Skin epidermis (tissue), 12 donors: ENCODE measurements around the gene PDIA2.
A peak's percentile ranks its signal among the peaks of the same experiment; 100 is the strongest.
"Not testable (repeated sequence)": the region's sequence is repeated elsewhere in the genome, so short reads cannot be mapped to it uniquely, and the experiment has no call there.

ENCODE experiments used
- H3K27ac ChIP-seq, 21 experiments: fragments of 200-600 bp; sonication (generic) in 11 of 21; one replicate each; pipeline ENCODE4 v1.5.0; 2020; ENCODE audit warnings: mild to moderate bottlenecking in 3 of 21, inconsistent platforms in 2 of 21, moderate library complexity in 2 of 21
- H3K4me3 ChIP-seq, 7 experiments: fragments of 200-600 bp; sonication (generic) in 2 of 7; one replicate each; pipeline ENCODE4 v1.5.0; 2020; ENCODE audit warnings: inconsistent platforms in 2 of 7, mild to moderate bottlenecking in 2 of 7, moderate library complexity in 1 of 7

PDIA2 gene

GRCh38 chr16:283033-283805 is at the start of gene PDIA2:
Gene PDIA2, plus strand, starts transcription at chr16:283164. Its CDS starts 6 bp downstream, at chr16:283170.
- H3K4me3 ChIP-seq = no peak within 1 kb of the TSS
- H3K27ac ChIP-seq = no peak within 1 kb of the TSS

DNA sequence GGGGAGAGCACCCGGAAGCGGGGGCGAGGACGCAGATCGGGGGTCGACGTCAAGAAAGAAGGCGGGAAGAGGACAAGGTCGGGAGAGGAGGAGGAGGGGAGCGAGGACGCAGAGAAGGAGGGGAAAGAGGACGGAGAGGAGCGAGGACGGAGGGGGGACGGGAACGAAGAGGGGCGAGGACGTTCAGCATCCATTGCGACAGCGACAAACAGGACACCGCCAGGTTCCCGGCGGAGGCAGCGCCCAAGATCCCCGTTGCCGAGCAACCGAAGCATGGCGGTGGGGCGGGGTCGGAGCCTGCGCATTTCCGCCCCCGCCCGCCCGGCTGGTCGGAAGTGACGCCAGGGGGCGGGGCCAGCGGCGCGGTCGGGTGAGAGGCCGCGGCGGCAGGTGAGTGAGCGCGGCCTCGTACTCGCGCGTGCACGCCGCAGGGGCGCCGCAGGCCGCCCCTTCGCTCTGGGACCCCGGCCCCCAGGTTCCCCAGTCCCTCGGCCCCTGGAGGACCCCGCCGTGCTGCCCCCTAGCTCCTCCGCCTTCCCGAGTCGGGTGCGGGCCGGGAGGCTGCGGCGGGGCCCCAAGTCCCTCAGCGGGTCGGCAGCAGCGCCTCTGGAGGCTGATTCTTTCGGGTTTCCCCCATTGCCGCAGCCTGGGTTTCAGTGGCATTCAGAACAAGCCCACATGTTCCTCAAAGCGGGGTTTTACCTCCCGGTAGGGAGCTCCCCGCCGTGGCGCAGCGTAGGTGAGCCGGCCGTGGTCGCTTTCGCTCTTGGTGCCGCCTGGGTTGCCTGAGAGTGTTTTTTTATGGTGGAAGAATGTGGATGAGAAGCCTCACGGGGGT is 48.3 kb upstream of the PDIA2 start, which contains the start of gene FAM234A:
Gene FAM234A (plus strand): TSS at position 354 of the 838 bp plus-strand sequence. CDS start 19,593 bp downstream, outside the sequence.
- Histone ChIP-seq H3K27ac (peak within 1 kb of the TSS; percentile 72 to 100 (median 95)), H3K4me3 (peak within 1 kb of the TSS; percentile 72 to 89 (median 74))

DNA sequence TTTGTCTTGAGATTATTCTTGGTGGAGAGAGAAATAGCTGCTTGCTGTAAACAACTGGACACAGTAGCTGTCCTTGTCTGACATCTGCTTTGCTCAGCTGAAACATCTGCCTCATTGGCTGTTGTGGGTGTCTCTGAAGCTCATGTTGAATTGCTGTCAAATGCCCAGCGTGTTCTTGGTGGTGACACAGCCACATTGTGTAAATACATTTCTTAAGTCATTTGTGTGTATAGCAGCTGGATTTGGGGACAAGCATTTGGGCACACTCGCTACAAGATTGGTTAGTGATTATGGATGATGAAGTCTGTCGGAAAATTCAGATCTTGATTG is 43.1 kb upstream of the PDIA2 start:
- no peak overlapping the region for H3K4me3 ChIP-seq
- H3K27ac ChIP-seq = peak overlapping the region in 4 of 21 experiments; percentile 1 to 38 (median 4)

DNA sequence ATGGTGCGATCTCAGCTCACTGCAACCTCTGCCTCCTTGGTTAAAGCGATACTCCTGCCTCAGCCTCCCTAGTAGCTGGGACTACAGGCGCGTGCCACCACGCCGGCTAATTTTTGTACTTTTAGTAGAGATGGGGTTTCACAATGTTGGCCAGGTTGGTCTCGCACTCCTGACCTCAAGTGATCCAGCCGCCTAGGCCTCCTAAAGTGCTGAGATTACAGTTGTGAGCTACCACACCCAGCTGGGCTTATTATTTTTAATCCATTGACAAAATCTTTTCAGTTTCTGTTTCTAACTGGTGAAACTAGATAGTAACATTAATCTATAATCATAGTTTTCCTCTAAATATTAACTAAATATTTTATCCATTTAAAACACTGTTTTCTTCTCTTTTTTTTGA is 42.4 kb upstream of the PDIA2 start:
- H3K27ac ChIP-seq = peak overlapping the region in 3 of 21 experiments; percentile 4 to 49 (median 5)
- H3K4me3 ChIP-seq = no peak overlapping the region

DNA sequence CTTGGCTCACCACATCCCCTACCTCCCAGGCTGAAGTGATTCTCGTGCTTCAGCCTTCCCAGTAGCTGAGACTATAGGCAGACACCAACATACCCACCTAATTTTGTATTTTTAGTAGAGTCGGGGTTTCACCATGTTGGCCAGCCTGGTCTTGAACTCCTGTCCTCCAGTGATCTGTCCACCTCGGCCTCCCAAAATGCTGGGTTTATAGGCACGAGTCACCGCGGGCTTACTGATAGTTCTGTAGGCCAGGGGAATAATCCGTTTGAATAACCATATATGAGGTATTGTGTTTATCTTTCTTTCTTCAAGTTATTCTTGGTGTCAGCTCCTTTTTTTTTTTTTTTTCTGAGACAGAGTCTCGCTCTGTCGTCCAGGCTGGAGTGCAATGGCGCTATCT is 40.7 kb upstream of the PDIA2 start:
- no peak overlapping the region for H3K4me3 ChIP-seq
- H3K27ac ChIP-seq = peak overlapping the region in 1 of 21 experiments; percentile 49

DNA sequence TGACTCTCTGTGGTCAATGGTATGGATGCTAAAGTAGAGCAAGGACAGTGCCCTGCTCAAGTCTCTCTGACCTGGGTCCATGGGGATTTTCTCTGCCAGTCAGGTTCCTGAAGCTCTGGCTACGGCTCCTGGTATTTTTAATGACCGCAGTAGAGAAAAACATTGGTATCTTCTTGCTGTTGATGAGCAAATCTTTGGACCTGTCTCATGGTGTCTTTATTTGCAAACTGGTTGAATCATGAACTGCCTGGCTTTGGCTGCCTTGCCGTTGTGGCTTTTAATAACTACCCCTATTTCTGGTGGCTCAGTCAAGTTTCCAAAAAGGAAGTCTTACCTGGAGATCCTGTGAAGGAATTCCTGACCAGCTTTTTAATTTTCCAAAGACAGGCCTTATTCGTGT is 39.6 kb upstream of the PDIA2 start:
- H3K27ac ChIP-seq = no peak overlapping the region
- H3K4me3 ChIP-seq = no peak overlapping the region

GRCh38 chr16:245105-245504 is 37.9 kb upstream of the PDIA2 start:
- H3K27ac ChIP-seq = no peak overlapping the region
- H3K4me3 ChIP-seq = no peak overlapping the region

GRCh38 chr16:247027-247426 is 35.9 kb upstream of the PDIA2 start:
- H3K27ac ChIP-seq = no peak overlapping the region

DNA sequence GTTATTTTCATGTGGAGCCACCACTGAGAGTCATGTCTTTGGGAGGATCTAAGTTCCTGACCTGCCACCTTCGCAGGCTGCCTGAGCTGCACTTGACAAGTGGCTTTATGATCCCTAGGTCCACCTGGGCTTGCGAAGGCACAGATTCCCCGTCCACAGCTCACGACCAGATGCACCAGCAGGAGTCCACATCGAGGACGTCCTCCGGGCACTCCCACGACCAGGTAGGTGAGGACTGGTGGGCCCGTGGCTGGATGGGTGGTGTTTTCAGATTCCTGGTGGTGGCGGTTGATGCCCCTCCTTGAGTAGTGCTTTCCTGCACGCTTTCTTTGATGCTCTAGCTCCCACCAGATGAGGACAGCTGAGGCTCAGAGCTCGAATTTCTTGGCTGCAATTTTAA is 33.5 kb upstream of the PDIA2 start:
- no peak overlapping the region for H3K27ac ChIP-seq
- no peak overlapping the region for H3K4me3 ChIP-seq

More at GRCh38 chr16:247027-247426, 35.9 kb upstream of the PDIA2 start:
- H3K4me3 ChIP-seq = no peak overlapping the region

DNA sequence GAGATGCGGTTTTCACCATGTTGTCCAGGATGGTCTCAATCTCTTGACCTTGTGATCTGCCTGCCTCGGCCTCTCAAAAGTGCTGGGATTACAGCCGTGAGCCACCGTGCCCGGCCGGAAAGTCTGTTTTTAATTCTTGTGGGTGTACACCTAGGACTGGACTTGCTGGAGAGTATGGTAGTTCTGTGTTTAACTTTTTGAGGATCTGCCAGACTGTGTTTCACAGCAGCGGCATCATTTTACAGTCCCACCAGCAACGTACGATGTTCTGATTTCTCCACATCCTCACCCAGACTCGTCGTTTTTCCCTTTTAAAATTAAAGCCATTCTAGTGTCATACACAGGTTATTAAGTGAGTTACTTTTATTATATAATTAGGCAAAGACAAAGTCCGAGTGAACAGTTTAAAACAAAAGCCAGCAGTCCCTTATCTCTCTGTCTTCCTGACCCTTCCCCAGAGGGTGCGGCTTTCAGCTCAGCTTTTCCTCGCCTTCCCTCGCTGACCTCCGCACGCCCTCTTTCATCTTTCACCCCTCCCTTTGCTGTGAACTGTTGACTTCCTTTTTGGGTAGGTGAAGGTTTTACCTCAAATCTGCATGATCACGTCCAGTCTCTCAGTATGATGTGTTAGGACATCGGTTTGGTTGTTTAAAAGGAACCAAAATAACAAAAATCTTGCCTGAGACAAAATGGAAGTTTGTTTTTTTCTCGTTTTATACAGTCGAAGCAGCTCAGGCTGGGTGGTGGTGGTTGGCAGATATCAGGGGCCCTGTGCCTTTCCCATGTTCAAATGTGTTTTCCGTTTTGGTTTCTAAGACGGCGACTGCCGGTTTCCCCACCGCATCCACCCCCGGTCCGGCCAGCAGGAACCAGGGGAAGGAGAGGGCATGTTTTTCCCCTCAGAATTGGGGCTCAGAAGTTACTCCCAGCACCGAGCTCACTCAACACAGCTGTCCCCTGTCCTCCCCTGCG is 30.3 kb upstream of the PDIA2 start:
- H3K4me3 ChIP-seq = no peak overlapping the region
- H3K27ac ChIP-seq = peak overlapping the region in 7 of 21 experiments; percentile 10 to 68 (median 35)

GRCh38 chr16:253833-254232 is 29.1 kb upstream of the PDIA2 start:
- Histone ChIP-seq H3K4me3 (no peak overlapping the region), H3K27ac (no peak overlapping the region)

DNA sequence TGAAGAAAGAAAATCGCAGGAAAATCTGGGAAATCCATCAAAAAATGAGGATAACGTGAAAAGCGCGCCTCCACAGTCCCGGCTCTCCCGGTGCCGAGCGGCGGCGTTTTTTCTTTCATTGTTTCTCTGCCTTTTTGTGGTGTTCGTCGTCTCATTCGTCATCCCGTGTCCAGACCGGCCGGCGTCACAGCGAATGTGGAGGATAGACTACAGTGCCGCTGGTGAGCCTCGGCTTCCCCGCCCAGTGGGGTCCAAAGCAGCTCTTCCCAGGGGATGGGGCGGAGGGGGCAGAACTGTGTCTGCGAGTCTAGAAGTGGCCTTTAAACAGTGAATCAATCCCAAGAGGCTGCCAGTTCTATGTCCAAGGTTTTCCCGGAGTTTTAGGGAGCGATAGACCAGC is 28.5 kb upstream of the PDIA2 start:
- Histone ChIP-seq H3K27ac (no peak overlapping the region), H3K4me3 (no peak overlapping the region)

DNA sequence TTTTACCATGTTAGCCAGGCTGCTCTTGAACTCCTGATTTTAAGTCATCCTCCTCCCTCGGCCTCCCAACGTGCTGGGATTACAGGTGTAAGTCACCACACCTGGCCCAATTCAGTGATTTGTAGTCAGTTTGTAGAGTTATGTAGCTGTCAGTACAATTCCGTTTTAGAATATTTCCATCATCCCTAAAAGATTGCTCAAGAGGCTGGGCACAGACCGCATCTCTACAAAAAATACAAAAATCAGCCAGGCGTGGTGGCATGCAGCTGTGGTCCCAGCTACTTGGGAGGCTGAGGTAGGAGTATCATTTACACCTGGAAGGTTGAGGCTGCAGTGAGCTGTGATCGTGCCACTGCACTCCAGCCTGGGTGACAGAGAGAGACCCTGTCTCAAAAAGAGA is 27.8 kb upstream of the PDIA2 start:
- Histone ChIP-seq H3K27ac (no peak overlapping the region), H3K4me3 (no peak overlapping the region)

GRCh38 chr16:258091-258490 is 24.9 kb upstream of the PDIA2 start:
- H3K27ac ChIP-seq, H3K4me3 ChIP-seq: not testable (repeated sequence)

DNA sequence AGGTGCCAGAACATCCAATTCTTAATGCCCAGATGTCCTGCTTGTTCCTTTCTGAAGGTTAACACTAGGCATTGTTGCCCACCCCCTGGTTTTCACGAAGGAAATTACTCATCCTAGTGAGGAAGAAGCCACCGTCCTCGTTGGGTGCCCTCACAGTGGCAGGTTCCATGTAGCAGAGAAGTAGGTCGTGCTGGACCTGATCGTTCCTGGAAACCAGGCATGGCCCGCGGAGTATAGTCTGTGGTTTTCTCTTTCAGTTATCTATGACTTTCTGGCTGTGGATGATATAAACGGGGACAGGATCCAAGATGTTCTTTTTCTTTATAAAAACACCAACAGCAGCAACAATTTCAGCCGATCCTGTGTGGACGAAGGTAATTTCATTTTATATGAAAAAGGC is 23.7 kb upstream of the PDIA2 start:
- no peak overlapping the region for H3K27ac ChIP-seq

DNA sequence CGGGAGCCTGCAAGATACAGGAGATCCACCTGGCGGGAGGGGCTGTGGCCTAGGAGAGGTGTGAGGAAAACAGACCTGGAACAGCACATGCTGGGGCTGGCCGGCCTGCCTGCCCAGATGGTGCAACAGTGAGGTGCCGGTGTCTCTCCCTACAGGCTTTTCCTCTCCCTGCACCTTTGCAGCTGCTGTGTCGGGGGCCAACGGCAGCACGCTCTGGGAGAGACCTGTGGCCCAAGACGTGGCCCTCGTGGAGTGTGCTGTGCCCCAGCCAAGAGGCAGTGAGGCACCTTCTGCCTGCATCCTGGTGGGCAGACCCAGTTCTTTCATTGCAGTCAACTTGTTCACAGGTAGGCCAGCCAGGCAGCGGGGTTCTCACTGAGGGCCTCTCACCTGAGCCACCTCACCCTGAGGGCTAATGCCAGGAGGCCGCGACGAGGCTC is 23.1 kb upstream of the PDIA2 start:
- no peak overlapping the region for H3K27ac ChIP-seq

More for the DNA sequence above, 23.7 kb upstream of the PDIA2 start:
- no peak overlapping the region for H3K4me3 ChIP-seq

DNA sequence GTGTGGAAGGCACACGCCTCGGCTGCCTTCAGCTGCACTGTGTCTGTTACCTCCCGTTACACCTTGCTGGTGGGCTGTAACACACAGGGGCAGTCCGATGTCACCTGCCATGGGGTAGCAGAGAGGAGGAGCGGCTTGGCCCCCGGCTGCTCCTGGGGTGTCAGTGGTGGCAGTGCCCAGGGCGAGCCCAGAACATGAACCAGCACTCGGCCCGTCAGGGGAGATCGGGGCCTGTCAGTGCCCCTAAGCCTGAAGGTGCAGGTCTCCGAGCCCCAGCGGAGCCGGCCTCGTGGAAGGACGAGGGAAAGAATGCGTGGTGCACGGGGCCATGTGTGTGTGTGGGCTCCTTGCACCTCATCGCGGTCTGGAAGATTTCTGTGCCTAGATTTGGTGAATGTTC is 22.6 kb upstream of the PDIA2 start:
- H3K27ac ChIP-seq = no peak overlapping the region
- H3K4me3 ChIP-seq = no peak overlapping the region

More for the DNA sequence above, 23.1 kb upstream of the PDIA2 start:
- H3K4me3 ChIP-seq = no peak overlapping the region

- Histone ChIP-seq H3K27ac (no peak overlapping the region), H3K4me3 (no peak overlapping the region)
Measured at GRCh38 chr16:261031-261691, 21.8 kb upstream of the PDIA2 start.

DNA sequence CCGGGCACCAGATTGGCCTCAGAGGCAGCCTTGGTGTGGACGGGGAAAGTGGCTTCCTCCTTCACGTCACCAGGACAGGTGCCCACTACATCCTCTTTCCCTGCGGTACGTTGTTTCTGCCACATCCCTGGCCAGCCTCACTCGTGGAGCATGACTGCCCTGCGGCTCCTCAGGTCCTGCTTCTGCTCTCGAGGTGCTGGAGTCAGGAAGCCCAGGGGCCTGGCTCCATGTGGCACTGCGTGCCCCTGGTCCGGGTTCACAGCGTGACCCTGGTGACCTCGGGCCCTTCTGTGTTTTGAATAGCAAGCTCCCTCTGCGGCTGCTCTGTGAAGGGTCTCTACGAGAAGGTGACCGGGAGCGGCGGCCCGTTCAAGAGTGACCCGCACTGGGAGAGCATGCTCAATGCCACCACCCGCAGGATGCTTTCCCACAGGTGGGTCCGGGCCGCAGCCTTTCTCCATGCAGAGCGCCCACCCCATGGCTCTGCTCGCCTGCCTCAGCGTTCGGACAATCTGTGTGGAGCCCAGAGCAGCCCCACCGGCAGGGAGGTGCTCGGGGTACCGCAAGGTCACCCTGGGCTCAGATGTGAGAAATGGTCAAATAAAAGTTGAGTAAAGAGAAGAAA is 20.7 kb upstream of the PDIA2 start:
- H3K27ac ChIP-seq = no peak overlapping the region
- no peak overlapping the region for H3K4me3 ChIP-seq
